Stimulated activated effector memory CD8-positive, alpha-beta T cell treated with anti-CD3 and anti-CD28 coated beads, Interleukin-12 subunit alpha, Interleukin-12 subunit beta, amount 100 ng/mL, for 72 hours (primary cell): Measurements from ENCODE around the gene PAPSS2.

ENCODE experiments used
- ATAC-seq: fragments of 150-1000 bp; cut with Tn5 transposase; 2 replicates; pipeline ENCODE4 v1.10.0; 2021
- DNase-seq, 2 donors: peaks; one replicate each; pipeline ENCODE4 v3.0.0; 2021 to 2022; ENCODE audit warnings: low spot score in 2 of 2
- H3K27ac Mint-ChIP-seq: one replicate; pipeline ENCODE4 v1.8.0; 2022; ENCODE audit warnings: mild to moderate bottlenecking, mixed read lengths
- H3K36me3 Mint-ChIP-seq: one replicate; pipeline ENCODE4 v1.8.0; 2022; ENCODE audit warnings: mild to moderate bottlenecking, mixed read lengths
- H3K4me1 Mint-ChIP-seq: one replicate; pipeline ENCODE4 v1.8.0; 2022; ENCODE audit warnings: mixed read lengths
- H3K4me3 Mint-ChIP-seq: one replicate; pipeline ENCODE4 v1.8.0; 2022; ENCODE audit warnings: mild to moderate bottlenecking, mixed read lengths
- H3K9me3 Mint-ChIP-seq: one replicate; pipeline ENCODE4 v1.8.0; 2022; ENCODE audit warnings: mixed read lengths

Gene PAPSS2

DNA sequence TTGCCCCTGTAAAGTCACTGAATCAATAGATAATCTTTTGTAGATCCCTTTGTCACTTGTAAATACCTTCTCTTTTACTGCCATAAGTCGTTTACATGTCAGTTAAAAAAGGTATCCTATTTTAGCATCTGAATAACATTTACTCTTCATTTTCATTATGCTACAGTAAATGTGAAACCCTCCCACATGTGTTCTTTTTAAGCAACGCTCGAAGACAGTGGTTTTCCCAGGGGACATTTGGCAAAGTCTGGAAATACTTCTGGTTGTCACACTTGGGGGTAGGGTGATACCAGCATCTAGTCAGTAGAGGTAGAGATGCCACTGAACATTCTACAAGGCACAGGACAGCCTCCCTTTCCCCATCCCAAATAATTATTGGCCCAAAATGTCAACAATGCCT is 134.6 kb downstream of the PAPSS2 start:
- DNase-seq, result no peak
- Mint-ChIP-seq H3K9me3 (no peaks in the 10 kb centered on the region), H3K4me1 (peaks cover 50% of the 10 kb centered on the region), H3K27ac (peak overlapping the region; percentile 27), H3K4me3 (no peak overlapping the region), H3K36me3 (peaks cover 54% of the 10 kb centered on the region)
- ATAC-seq, result peak; percentile 28
